Erythroblast (primary cell): ENCODE results near the gene LTV1.
"Not testable (repeated sequence)": the region's sequence is repeated elsewhere in the genome, so short reads cannot be mapped to it uniquely, and the experiment has no call there.

Experiments used
- GATA1 ChIP-seq: IDR thresholded peaks from 2 replicates; pipeline ENCODE4 v1.6.1; 2011; ENCODE audit warnings: low read depth, mild to moderate bottlenecking, control low read depth, low read length, moderate library complexity
- POLR2A ChIP-seq: IDR thresholded peaks from 2 replicates; pipeline ENCODE4 v1.6.1; 2011; ENCODE audit warnings: mild to moderate bottlenecking, low read length

- TF ChIP-seq POLR2A, GATA1: not testable (repeated sequence)
Measured at GRCh38 chr6:143873600-143873999, 30.5 kb downstream of the LTV1 start.
